ENCODE measurements around the gene KMT5C. TPM values are rescaled to one million over a fixed set of nuclear protein-coding genes. Genes with fewer than 3 reads are reported as not detected.
"Not testable (repeated sequence)": the region's sequence is repeated elsewhere in the genome, so short reads cannot be mapped to it uniquely, and the experiment has no call there.

KMT5C gene
- total RNA-seq, 1 donor: 14.3 TPM

DNA sequence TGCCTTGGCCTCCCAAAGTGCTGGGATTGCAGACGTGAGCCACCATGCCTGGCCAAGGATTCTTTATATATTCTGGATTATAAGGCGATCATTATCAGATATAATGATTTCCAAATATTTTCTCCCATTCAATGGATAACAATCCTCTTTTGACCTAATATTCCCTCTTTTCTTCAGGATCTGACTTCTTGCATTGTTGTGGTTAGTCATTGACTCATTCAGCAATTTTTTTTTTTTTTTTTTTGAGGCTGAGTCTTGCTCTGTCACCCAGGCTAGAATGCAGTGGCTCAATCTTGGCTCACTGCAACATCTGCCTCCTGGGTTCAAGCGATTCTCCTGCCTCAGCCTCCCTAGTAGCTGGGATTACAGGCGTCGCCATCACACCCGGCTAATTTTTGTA is 9.9 kb upstream of the KMT5C start:
- H3K4me3 ChIP-seq (ENCODE audit: low read length); H3K9me3 ChIP-seq (ENCODE audit: low read depth, low read length); H3K27me3 ChIP-seq (ENCODE audit: insufficient read depth, low read length): not testable (repeated sequence)
- H3K4me1 ChIP-seq (ENCODE audit: insufficient read depth, low read length): peaks cover 41% of the 10 kb centered on the region

DNA sequence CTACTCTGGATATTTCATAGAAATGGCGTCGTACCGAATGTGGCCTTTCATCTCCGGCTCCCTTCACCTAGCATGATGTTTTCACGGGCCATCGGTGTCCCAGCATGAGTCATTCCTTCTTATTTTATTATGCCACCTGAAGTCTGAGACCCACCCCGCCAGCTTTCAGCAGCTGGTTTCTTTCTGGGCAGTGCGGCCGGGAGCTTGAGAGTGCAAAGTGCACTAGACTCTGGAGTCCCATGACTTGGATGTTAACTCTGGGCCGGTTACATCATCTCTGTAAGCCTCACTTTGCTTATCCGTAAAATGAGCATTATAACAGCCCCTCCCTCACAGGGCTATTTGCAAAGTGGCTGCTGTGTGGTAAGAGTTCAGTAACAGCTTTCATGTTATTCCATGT is 5.8 kb upstream of the KMT5C start:
- Histone ChIP-seq H3K4me3 (ENCODE audit: low read length) (no peak overlapping the region), H3K27me3 (ENCODE audit: insufficient read depth, low read length) (no peaks in the 10 kb centered on the region), H3K9me3 (ENCODE audit: low read depth, low read length) (no peaks in the 10 kb centered on the region), H3K4me1 (ENCODE audit: insufficient read depth, low read length) (peaks cover 28% of the 10 kb centered on the region)

DNA sequence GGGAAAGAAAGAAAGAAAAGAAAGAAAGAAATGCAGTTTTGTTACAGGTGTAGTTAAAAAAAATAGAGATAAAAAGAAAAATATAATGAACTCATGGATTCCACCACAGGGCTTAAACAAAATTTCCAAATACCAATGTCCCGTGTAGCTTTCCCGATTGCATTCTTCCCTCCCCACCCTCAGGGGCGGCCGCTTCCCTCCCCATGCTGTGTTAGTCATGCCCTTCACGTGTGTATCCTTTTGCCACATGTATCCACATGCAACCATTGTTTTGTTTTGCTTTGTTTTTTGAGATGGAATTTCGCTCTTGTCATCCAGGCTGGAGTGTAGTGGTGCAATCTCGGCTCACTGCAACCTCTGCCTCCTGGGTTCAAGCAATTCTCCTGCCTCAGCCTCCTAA is 3.6 kb upstream of the KMT5C start:
- H3K9me3 ChIP-seq (ENCODE audit: low read depth, low read length): no peaks in the 10 kb centered on the region
- no peaks in the 10 kb centered on the region for H3K27me3 ChIP-seq (ENCODE audit: insufficient read depth, low read length)
- peaks cover 34% of the 10 kb centered on the region for H3K4me1 ChIP-seq (ENCODE audit: insufficient read depth, low read length)
- no peak overlapping the region for H3K4me3 ChIP-seq (ENCODE audit: low read length)

DNA sequence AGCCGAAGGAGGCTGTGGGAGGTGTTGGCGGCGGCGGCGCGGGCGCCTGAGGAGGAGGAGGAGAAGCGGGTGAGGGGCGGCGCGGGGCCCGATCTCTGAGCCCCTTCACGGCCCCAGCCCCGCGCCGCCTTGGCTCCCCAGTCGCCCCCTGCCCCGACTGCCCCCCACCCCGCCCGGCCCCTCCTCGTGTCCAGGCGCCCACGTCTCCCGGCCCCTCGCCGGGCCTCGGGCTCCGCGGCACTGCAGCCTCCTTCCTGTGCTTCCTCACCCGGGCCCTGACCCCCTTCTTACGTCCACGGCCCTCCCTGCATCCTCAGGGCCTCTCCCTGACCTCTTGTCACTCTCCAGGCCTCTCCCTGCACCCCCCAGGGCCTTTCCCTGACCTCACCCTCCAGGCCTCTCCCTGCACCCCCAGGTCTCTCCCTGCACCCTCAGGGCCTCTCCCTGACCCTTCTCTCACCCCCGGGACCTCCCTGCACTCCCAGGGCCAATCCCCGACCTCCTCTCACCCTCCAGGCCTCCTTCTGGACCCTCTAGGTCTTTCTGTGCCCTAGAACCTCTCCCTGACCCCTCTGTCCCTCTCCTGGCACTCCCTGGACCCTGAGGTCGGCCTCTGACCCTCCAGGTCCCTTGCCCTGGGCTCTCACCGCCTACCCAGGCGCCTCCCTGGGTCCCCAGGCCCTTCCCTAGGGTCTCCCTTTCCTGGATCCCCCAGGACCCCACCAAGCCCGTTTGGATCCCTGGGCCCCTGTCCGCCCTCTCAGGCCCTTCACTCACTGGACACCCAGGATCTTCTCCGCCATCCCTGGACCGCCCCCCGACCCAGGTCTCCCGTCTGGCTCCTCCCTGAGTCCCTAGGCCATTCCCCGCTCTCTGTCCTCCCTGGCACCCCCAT is 460 bp downstream of the KMT5C start:
- no peaks in the 10 kb centered on the region for H3K27me3 ChIP-seq (ENCODE audit: insufficient read depth, low read length)
- H3K4me3 ChIP-seq (ENCODE audit: low read length): peak overlapping the region; percentile 41
- H3K4me1 ChIP-seq (ENCODE audit: insufficient read depth, low read length): peaks cover 27% of the 10 kb centered on the region
- H3K9me3 ChIP-seq (ENCODE audit: low read depth, low read length): no peaks in the 10 kb centered on the region

DNA sequence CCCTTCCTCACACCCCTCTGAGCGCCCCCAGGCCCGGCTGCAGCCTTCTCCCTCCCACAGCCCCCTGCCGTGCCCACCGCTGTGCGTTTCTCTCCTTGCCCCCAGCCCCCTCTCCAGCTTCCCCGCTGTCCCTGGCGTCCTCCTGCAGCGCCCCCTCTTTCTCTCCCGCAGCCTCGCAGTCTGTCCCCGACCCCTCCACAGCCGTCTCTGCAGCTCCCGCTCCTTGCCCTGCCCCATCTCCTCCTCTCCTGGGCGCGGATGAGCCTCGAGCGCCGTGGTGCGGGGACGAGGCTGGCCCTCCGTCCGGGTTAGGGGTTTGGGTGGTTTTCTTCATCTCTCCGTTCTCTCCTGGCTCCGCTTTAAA is 1.1 kb downstream of the KMT5C start:
- Histone ChIP-seq H3K27me3 (ENCODE audit: insufficient read depth, low read length) (no peaks in the 10 kb centered on the region), H3K4me1 (ENCODE audit: insufficient read depth, low read length) (peaks cover 27% of the 10 kb centered on the region), H3K9me3 (ENCODE audit: low read depth, low read length) (no peaks in the 10 kb centered on the region), H3K4me3 (ENCODE audit: low read length) (no peak overlapping the region)

DNA sequence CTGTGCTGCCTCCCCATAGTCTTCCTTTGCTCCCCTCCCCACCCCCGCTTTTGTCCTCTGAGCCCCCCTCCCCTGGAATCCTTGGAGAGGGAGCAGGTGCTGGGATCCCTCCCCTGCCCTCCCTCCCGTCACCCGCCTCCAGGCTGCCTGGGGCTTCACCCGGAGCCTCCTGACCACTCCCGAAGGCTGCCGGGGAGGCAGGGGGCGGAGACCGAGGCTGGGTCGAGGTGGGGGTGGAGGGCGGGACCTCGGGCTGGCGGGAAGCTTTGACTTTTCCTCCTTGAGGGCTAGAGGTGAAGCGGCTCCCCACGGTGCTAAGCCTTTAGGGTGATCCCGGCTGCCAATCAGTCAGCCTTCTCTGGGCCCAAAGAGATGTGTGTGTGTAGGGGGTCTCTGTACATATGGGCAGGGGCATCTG is 1.5 kb downstream of the KMT5C start:
- H3K9me3 ChIP-seq (ENCODE audit: low read depth, low read length): no peaks in the 10 kb centered on the region
- H3K4me3 ChIP-seq (ENCODE audit: low read length): no peak overlapping the region
- H3K4me1 ChIP-seq (ENCODE audit: insufficient read depth, low read length): peaks cover 27% of the 10 kb centered on the region
- no peaks in the 10 kb centered on the region for H3K27me3 ChIP-seq (ENCODE audit: insufficient read depth, low read length)

DNA sequence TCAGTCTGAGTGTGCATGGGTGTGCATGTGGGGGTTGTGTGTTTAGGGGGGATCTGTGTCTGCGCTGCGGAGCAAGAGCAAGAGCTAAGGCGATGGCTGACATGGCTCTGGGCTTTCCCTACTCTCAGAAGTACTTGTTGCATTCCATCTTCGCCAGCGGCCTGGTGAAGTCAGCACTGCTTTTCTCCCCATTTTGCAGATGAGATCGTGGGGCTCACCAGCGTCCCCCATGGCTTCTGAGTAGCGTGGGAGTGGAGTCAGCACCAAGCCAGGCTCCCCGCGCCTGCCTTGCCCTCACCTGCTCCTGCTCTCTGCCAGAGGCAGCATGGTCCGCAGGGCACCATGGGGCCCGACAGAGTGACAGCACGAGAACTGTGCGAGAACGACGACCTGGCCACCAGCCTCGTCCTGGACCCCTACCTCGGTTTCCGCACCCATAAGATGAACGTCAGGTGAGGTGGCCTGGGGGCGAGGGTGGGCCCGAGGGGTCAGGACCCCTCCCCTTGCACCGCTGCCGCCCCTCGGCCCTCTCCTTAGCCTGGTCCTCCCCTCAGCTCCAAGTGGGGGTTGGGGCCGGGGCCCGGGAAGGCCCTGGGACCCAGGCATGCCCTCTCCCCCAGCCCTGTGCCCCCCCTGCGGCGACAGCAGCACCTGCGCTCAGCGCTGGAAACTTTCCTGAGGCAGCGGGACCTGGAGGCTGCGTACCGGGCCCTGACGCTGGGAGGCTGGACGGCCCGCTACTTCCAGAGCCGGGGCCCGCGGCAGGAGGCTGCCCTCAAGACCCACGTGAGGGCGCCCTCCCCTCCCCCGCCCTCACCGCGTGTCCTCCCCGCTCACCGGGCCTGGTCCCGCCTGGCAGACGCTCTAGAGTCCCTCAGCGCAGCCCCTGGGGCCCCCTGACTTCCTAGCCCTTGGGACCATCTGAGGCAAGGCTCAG is 2.2 kb downstream of the KMT5C start:
- H3K9me3 ChIP-seq (ENCODE audit: low read depth, low read length): no peaks in the 10 kb centered on the region
- H3K4me3 ChIP-seq (ENCODE audit: low read length): no peak overlapping the region
- H3K27me3 ChIP-seq (ENCODE audit: insufficient read depth, low read length): no peaks in the 10 kb centered on the region
- peaks cover 27% of the 10 kb centered on the region for H3K4me1 ChIP-seq (ENCODE audit: insufficient read depth, low read length)

DNA sequence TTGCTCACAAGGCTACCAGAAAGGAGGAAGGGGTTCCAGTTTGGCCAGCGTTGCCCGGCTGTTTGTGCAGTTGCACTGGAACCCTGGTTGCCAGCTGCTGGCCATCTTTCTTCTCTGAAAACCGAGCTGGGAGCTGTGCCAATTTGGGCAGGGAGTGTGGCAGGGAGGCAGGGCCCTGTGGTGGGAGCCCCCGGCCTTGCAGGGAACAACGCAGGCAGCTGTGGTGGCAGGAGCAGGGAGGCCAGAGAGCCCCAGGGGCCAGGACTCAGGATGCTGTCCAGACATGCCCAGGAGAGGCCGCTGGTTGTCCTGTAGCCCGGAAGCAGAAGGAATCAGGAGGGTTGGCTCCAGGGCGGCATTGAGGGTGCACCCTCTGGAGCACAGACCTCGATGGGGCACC is 4.8 kb downstream of the KMT5C start:
- no peak overlapping the region for H3K4me3 ChIP-seq (ENCODE audit: low read length)
- H3K9me3 ChIP-seq (ENCODE audit: low read depth, low read length): no peaks in the 10 kb centered on the region
- H3K4me1 ChIP-seq (ENCODE audit: insufficient read depth, low read length): peaks cover 16% of the 10 kb centered on the region
- no peaks in the 10 kb centered on the region for H3K27me3 ChIP-seq (ENCODE audit: insufficient read depth, low read length)

DNA sequence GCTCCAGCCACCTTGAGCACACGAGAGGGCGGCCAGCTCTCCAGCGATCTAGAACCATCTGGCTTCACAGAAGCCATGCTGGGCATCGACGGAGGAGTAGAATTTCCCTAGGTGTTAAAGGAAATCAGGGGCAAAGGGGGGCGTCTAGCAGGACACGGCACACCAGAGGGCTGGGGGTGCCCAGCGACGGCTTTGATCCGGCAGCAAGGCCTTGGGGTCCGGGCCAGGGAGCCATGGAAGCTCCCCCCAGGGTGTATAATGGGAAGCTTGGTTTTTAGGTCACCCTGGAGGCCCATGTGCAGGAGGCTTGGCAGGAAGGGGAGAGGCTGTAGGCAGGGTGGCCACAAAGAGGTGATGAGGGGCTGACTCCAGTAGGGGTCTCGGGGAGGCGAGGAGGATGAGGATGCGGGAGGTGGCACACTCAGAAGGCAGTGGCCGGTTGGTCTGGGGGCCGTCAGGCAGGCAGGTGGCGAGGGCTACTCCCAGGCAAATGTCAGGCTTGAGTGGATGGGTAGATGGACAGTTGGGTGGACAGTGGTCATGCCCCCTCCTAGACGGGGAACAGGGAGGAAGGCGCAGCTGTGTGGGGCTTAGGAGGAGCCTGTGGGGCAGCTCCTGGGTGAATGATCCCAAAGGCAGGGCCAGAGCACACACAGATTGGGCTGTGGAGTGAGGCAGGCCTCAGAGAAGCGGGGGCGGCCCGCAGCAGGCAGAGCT is 5.6 kb downstream of the KMT5C start:
- Histone ChIP-seq H3K4me3 (ENCODE audit: low read length) (no peak overlapping the region), H3K27me3 (ENCODE audit: insufficient read depth, low read length) (no peaks in the 10 kb centered on the region), H3K4me1 (ENCODE audit: insufficient read depth, low read length) (peaks cover 13% of the 10 kb centered on the region), H3K9me3 (ENCODE audit: low read depth, low read length) (no peaks in the 10 kb centered on the region)

DNA sequence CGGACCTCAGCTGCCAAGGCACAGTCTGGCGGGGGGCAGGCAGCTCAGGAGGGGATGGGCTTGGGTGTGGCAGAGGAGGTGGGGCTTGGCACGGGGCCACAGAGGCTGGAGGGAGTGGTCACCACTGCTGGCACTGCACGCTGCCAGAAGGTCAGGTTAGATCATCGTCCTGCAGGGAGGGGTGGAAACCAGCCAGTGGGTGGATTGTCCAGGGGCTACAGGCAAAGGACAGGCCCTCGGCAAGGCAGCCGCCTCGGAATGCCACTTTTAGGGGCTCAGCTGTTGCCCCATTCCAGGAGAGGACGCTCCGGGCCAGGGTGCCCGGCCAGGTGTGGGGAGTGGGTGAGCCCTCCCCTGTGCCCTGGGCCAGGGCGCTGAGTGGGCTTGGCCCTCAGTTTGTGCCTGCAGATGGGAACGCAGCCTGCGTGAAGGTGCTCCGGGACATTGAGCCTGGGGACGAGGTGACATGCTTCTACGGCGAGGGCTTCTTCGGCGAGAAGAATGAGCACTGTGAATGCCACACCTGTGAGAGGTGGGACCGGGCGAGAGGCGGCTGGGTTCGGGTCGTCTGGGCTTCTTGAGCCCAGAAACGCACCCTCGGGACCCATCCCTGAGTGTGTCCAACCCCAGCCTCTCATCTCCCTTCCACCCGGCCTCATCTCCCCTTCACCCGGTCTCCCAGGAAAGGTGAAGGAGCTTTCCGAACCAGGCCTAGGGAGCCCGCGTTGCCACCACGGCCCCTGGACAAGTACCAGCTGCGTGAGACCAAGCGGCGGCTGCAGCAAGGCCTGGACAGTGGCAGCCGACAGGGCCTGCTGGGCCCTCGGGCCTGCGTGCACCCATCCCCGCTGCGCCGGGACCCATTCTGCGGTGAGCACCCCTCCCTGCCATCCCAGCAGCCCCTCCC is 6.4 kb downstream of the KMT5C start:
- no peak overlapping the region for H3K4me3 ChIP-seq (ENCODE audit: low read length)
- peaks cover 5% of the 10 kb centered on the region for H3K4me1 ChIP-seq (ENCODE audit: insufficient read depth, low read length)
- no peaks in the 10 kb centered on the region for H3K27me3 ChIP-seq (ENCODE audit: insufficient read depth, low read length)
- H3K9me3 ChIP-seq (ENCODE audit: low read depth, low read length): no peaks in the 10 kb centered on the region

DNA sequence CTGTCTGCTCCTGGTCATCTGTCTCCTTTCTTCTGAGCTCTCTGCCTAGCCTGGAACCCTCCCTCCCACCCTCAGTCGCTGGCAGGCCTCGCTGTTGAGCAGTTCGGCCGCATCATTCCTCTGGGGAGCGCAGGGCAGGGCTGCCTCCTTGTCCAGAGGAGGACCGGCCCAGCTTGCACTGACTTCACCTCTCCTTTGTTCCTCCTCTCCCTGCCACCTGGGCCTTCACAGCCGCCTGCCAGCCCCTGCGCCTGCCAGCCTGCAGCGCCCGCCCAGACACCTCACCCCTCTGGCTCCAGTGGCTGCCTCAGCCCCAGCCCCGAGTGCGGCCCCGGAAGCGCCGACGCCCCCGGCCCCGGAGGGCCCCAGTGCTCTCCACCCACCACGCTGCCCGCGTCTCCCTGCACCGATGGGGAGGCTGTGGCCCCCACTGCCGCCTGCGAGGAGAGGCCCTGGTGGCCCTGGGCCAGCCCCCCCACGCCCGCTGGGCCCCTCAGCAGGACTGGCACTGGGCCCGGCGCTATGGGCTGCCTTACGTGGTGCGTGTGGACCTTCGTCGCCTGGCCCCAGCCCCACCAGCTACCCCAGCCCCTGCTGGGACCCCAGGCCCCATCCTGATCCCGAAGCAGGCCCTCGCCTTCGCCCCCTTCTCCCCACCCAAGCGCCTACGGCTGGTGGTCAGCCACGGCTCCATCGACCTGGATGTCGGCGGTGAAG is 7.2 kb downstream of the KMT5C start:
- Histone ChIP-seq H3K4me1 (ENCODE audit: insufficient read depth, low read length) (no peaks in the 10 kb centered on the region), H3K9me3 (ENCODE audit: low read depth, low read length) (no peaks in the 10 kb centered on the region), H3K4me3 (ENCODE audit: low read length) (no peak overlapping the region), H3K27me3 (ENCODE audit: insufficient read depth, low read length) (peaks cover 4% of the 10 kb centered on the region)

DNA sequence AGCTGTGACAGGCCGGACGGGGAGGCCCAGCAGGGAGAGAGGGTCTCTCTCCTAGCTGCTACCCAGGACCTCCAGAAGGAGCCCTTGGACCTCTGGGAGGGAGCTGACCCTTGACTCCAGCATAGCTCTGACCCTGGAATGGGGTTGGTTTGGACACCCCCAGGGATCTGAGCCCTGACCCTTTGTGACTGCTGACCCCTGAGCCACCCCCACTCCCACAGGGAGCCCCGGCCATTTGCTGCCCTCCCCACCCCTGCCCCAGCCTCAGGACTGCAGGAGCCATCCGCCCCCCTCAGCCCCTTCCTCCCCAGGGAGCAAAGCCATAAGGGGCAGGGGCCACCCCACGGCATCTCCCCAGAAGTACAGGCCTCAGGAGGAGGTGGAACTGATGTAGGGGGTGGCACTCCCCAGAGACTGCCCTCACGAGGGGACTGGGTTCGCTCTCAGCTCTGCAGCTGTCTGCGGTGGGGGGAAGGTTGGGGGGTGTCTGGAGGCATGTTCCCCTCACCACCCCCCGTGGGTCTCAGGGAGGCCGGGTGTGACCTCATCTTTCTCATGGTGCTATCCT is 7.8 kb downstream of the KMT5C start:
- peaks cover 10% of the 10 kb centered on the region for H3K27me3 ChIP-seq (ENCODE audit: insufficient read depth, low read length)
- no peak overlapping the region for H3K4me3 ChIP-seq (ENCODE audit: low read length)
- no peaks in the 10 kb centered on the region for H3K9me3 ChIP-seq (ENCODE audit: low read depth, low read length)
- H3K4me1 ChIP-seq (ENCODE audit: insufficient read depth, low read length): no peaks in the 10 kb centered on the region

DNA sequence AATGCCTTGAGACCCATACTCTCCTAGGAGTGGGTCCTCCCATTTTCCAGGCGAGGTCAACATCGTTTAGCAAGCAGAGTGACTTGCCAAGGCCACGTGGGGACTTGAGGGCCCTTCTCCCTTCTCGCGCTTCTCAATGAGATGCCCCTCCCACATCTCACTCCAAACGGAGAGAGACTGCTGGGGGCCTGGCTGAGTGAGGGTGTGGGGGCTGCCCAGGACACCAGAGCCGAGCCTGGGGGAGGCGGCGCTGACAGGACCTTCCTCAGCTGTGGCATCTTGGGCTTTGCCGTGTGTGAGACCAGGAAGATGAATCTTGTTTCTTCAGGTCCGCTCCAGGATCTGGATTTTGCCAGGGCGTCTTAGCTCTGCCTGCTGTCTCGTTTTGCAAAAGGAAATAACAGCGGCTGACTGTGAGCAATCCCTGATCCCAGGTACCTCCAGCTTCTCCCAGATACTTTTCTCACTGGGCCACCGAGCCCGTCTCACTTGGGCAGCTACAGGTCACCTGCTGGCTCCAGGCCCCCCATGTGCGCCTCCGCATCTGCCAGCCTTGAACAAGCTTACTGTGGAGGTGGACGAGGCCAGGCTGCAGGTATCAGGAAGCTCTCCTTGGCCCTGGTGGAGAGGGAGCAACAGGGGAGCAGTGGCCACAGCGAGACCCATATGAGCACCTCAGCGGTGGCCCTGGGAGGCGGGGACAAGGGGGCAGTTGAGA is 8.8 kb downstream of the KMT5C start:
- peaks cover 4% of the 10 kb centered on the region for H3K4me1 ChIP-seq (ENCODE audit: insufficient read depth, low read length)
- H3K27me3 ChIP-seq (ENCODE audit: insufficient read depth, low read length): peaks cover 19% of the 10 kb centered on the region
- H3K9me3 ChIP-seq (ENCODE audit: low read depth, low read length): no peaks in the 10 kb centered on the region
- no peak overlapping the region for H3K4me3 ChIP-seq (ENCODE audit: low read length)

Measured in mononuclear cell (primary cell).